ENCODE data around the gene SND1.

- TF ChIP-seq REST (IDR thresholded peaks at IDR 0.05; ENCODE audit: insufficient replicate concordance, low read depth): no peak
- TF ChIP-seq POLR2AphosphoS5 (IDR thresholded peaks at IDR 0.05; ENCODE audit: low read depth): no peak
Measured at GRCh38 chr7:127833641-127834040, 181.6 kb downstream of the SND1 start.

Data from HL-60 (cell line).